Measurements from ENCODE around the gene C1orf116.

C1orf116 gene

DNA sequence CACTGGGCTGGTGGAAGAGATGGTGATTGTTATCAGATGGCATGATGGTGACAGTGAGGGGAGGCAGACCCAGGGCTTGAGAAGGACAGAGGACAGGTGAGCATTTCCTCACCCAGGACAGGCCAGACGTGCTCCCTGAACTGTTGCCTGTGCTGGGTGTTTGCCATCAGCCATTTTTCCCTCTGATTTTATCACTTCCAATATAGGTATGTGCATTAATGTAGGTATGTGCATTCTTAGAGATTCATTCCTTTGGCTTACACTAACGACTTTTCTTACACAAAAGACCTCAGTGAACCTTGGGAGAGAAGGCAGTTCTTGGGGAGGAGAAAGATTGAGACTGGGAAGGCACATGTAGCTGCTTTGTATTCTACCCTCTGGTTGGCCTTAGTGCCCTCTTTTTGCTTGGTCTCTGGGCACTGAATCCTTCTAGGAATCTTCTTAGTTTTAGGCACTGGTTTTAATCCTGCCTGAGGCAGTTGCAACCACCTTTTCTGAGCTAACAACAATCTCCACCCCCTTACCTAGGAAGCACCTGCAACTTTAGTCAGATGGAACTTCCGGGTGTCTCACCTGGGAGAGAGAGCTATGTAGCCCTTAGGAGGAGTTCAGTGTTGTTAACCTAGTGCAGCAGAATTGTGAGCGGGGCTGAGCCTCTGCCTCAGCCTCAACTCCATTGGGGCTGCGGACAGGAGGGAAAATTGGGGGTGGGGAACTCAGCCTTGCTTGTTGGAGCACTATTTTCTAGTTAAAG lies 30.9 kb downstream of the C1orf116 start:
- no peaks in the 10 kb centered on the region for H3F3A ChIP-seq (ENCODE audit: low read depth)
- H3K36me3 ChIP-seq (ENCODE audit: insufficient read depth, low read length): no peaks in the 10 kb centered on the region
- no peaks in the 10 kb centered on the region for H3K27me3 ChIP-seq (ENCODE audit: insufficient read depth, low read length, poor library complexity, severe bottlenecking)
- no peaks in the 10 kb centered on the region for H4K20me1 ChIP-seq (ENCODE audit: insufficient read depth, low read length, poor library complexity, severe bottlenecking)
- no peaks in the 10 kb centered on the region for H3K79me2 ChIP-seq (ENCODE audit: insufficient read depth, low read length)
- no peak for TF ChIP-seq EZH2phosphoT487 (IDR thresholded peaks at IDR 0.05; ENCODE audit: borderline replicate concordance)
- TF ChIP-seq CTCF (conservative IDR thresholded peaks at IDR 0.05; ENCODE audit: low read length): no peak
- H3K9me2 ChIP-seq (replicated peaks; ENCODE audit: low read depth, low read length): no peaks in the 10 kb centered on the region
- no peak overlapping the region for H3K9ac ChIP-seq (ENCODE audit: low read depth, low read length, poor library complexity, severe bottlenecking)
- no peak overlapping the region for H2AFZ ChIP-seq (ENCODE audit: low read length)
- H3K9me3 ChIP-seq (ENCODE audit: insufficient read depth, low read depth, low read length): no peaks in the 10 kb centered on the region
- H3K4me1 ChIP-seq (ENCODE audit: insufficient read depth, low read length, poor library complexity, severe bottlenecking): no peaks in the 10 kb centered on the region
- H3K4me3 ChIP-seq (ENCODE audit: low read length, poor library complexity, severe bottlenecking): no peak overlapping the region
- H3K4me2 ChIP-seq (ENCODE audit: low read depth, low read length, poor library complexity, severe bottlenecking): no peak overlapping the region

DNA sequence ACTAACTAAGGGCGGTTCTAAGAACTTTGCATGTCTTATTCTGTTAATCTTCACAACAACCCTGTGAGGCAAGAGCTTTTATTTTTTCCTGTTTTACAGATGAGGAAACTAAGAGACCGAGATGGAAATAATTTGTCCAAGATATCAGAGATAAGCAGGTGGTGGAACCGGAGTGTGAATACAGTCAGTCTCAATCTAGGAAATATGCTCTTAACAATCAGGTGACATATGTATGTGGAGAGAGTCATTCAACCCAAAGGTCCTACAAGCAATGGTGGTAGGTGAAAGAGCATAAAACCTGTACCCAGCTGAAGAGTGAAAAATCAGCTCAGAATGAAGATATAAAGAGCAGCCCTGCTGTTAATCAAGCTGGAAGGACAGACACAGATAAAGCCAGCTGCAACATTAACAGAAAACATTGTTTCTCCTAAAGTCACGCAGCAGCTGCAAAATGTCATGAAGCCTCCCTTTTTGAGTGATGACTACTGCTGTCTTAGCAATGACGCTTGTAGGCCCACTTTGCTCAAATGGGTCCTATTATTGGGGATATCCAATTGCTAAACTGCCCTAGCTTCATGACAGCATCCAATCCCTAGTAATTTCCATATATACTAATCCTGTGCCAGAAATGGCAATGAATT lies 31.8 kb downstream of the C1orf116 start:
- Histone ChIP-seq H3F3A (ENCODE audit: low read depth) (no peaks in the 10 kb centered on the region), H3K9me3 (ENCODE audit: insufficient read depth, low read depth, low read length) (no peaks in the 10 kb centered on the region), H3K27me3 (ENCODE audit: insufficient read depth, low read length, poor library complexity, severe bottlenecking) (no peaks in the 10 kb centered on the region), H3K9me2 (replicated peaks; ENCODE audit: low read depth, low read length) (no peaks in the 10 kb centered on the region), H4K20me1 (ENCODE audit: insufficient read depth, low read length, poor library complexity, severe bottlenecking) (no peaks in the 10 kb centered on the region), H3K9ac (ENCODE audit: low read depth, low read length, poor library complexity, severe bottlenecking) (no peak overlapping the region), H3K4me1 (ENCODE audit: insufficient read depth, low read length, poor library complexity, severe bottlenecking) (no peaks in the 10 kb centered on the region), H3K4me3 (ENCODE audit: low read length, poor library complexity, severe bottlenecking) (no peak overlapping the region), H3K4me2 (ENCODE audit: low read depth, low read length, poor library complexity, severe bottlenecking) (no peak overlapping the region), H3K79me2 (ENCODE audit: insufficient read depth, low read length) (no peaks in the 10 kb centered on the region), H2AFZ (ENCODE audit: low read length) (no peak overlapping the region), H3K36me3 (ENCODE audit: insufficient read depth, low read length) (no peaks in the 10 kb centered on the region)
- no peak for TF ChIP-seq CTCF (conservative IDR thresholded peaks at IDR 0.05; ENCODE audit: low read length)
- TF ChIP-seq EZH2phosphoT487 (IDR thresholded peaks at IDR 0.05; ENCODE audit: borderline replicate concordance): no peak

GRCh38 chr1:206998816-206999215 lies 33.7 kb downstream of the C1orf116 start:
- Histone ChIP-seq H3K27me3 (ENCODE audit: insufficient read depth, low read length, poor library complexity, severe bottlenecking) (peaks cover 10% of the 10 kb centered on the region), H2AFZ (ENCODE audit: low read length) (no peak overlapping the region), H3K9me2 (replicated peaks; ENCODE audit: low read depth, low read length) (no peaks in the 10 kb centered on the region), H4K20me1 (ENCODE audit: insufficient read depth, low read length, poor library complexity, severe bottlenecking) (no peaks in the 10 kb centered on the region), H3K36me3 (ENCODE audit: insufficient read depth, low read length) (no peaks in the 10 kb centered on the region), H3K4me1 (ENCODE audit: insufficient read depth, low read length, poor library complexity, severe bottlenecking) (no peaks in the 10 kb centered on the region), H3F3A (ENCODE audit: low read depth) (no peaks in the 10 kb centered on the region), H3K9me3 (ENCODE audit: insufficient read depth, low read depth, low read length) (no peaks in the 10 kb centered on the region), H3K79me2 (ENCODE audit: insufficient read depth, low read length) (no peaks in the 10 kb centered on the region), H3K4me3 (ENCODE audit: low read length, poor library complexity, severe bottlenecking) (no peak overlapping the region), H3K9ac (ENCODE audit: low read depth, low read length, poor library complexity, severe bottlenecking) (no peak overlapping the region), H3K4me2 (ENCODE audit: low read depth, low read length, poor library complexity, severe bottlenecking) (no peak overlapping the region)
- no peak for TF ChIP-seq CTCF (conservative IDR thresholded peaks at IDR 0.05; ENCODE audit: low read length)
- no peak for TF ChIP-seq EZH2phosphoT487 (IDR thresholded peaks at IDR 0.05; ENCODE audit: borderline replicate concordance)
